GM19467 (cell line): ENCODE measurements around the gene CBX2.

Source experiments
- ATAC-seq: cut with Tn5 transposase; IDR thresholded peaks from one replicate; pipeline ENCODE4 v1.9.1; 2021; ENCODE audit warnings: mild to moderate bottlenecking, moderate library complexity; ENCODE audit not compliant: unreplicated experiment

Gene CBX2

DNA sequence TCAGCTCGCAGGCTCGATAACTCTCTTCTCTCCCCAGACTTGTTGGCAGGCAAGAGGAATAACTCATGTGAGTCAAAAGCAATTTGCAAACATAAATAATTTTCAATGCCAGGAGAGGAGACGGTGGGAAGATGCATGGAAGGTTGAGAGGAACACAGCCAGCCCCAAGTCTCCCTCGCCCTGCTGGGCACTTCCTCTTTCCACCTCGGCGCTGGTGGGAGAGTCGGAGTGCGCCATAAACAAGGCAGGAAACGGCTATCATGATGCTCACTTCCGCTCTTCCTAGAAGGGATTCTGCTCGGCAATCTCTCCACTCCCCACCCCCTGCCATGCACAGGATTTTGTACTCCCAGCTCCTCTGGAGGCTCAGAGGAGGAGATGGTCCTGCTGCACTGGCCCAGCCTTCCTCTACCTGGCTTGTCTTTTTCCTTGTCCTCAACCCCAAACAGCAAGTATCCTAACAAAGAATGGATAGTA, 48.3 kb downstream of the CBX2 start:
- no peak for ATAC-seq

DNA sequence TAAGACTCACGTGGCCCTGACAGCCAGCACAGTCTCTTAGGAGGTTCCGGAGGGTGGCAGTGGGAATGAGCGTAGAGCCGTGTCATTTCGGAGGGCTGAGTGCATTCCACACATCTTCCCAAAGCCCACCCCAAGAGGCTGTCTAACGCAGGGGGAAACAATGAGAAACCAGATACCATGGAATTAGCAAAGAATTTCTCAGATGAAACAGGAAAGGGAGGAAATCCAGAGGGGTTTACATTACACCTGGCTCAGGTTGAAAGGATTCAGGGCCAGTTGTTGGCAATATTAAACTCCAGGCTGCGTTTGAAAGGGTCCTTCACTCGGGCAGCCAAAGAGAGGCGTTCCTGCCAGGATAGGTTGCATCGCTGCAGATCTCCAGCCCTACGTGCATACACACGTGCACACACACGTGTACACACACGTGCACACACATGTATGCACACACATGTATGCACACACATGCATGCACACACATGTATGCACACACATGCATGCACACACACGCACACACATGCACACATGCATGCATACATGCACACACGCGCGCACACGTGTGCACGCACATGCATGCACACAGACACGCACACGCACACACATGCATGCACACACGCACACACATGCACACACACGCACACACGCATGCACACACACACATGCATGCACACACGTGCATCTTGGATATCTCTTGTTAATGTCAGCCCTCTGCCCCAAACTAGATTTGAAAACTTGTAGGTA, 49.1 kb downstream of the CBX2 start:
- ATAC-seq = no peak

DNA sequence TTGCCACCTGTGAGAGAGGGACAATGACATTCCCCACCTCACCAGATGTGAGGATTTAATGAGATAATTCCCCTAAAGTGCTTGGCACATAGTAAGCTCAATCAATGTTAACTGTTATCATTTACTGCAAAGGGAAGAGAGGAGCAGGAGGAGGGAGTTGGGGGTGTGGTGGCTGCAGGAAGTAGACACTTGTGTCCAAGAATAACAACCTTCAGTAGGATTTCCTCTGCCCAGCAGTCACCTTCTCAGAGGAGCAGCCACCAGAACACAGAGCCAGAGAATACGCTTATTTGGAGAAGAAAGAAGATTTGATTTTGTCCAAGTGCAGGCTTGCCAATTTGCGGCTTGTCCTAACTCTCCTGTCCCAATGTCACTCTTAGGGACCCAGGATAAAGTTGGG, 51.1 kb downstream of the CBX2 start:
- no peak for ATAC-seq

DNA sequence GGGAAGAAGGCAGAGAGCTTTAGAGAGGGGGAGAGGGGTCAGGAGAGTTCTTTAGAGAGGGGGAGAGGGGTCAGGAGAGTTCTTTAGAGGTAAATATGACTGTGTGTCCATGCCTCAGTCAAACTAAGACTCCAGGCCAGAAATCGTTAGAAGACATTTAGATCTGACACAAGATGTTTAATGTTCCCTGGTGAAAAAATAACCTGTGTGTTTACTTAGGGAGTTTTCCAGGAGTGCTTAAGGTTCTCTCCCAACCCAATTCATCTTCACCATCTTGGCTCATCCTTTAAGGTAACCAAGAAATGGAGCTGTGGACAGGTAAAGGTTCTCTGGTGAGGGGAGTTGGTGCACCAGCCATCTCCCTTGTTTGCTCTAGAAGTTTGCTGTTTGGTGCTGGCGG, 51.5 kb downstream of the CBX2 start:
- ATAC-seq = no peak

DNA sequence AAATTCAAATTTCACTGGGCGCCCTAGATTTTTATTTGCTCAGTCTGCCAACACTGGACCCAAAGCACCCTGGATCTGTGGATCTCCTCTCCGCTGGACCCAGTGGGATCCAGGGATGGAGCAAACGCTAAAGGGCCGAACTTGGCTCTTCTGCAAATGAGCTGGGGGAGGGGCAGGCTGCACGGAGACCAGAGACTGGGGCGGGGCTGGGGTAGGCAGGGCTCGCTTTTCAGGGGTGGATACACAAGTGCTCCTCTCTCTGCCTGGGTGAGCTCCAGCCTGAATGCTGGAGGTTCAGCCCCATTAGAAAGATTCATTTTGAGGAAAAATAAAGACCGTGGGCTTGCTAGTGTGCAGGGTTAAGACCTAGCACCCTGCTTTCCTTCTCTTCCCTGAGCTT, 52.4 kb downstream of the CBX2 start:
- ATAC-seq = no peak

DNA sequence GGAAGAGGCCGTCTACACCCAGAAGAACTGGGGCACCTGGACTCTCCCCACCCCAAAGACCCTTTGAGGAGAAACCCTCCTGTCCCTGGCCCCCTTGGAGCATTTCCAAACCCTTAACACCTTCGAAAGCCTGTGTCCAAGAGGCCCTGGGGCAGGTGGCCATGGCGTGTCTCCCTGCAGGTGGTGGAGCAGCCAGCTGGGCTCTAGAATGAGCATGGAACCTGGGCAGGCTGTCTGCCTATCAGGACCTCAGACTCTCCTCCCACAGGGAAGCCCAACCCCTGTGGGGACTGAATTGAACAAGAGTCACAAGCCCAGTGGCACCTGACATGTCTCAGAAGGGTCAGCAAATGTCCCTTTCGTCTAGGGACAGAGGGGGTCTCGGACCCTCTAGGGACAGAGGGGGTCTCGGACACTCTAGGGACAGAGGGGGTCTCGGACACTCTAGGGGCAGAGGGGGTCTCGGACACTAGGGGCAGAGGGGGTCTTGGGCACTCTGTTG, 52.9 kb downstream of the CBX2 start:
- ATAC-seq = no peak

DNA sequence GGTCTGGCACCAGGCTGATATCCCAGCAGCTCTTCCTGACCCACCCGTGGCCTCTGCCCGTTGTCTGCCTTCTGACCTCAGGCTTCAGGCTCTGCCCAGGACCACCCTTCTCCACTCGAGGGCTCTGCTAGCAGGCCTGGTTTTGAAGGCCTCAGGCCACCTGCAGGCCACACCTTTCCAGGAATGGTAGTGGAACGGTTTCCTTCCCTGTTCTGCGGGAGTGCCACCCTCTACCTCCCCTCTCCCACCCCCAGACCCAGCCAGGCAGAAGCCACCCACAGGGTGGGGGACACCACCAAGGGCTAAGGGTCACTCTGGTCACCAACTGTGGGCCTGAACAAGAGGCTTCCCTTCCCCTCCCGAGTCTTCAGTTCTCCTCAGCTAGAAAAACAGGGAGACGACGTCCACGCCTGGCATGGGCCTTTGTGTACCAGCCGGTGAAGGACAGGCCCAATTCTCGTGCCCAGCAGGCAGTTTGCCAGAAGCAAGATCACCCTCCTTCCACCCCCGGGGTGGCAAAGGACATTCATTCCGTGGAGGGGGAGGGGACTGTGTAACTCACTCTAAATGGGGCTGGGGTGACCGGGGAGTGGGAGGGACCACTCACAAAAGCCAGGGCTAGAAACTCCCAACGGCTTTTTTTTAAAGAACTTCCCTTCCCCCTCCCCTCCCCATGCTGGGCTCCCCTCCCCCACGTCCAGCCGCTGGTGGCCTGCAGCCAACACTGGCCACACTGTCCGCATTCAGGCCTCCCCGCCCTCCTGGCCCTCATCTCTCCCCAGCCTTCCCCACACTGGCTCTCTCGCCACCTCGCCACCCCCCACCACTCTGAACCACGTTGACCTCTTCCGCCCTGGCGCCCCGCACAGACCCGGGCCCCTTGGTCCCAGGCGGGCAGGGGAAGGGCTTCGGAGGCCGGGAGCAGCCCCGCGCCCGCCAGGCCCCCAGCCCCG, 53.6 kb downstream of the CBX2 start:
- ATAC-seq = no peak

DNA sequence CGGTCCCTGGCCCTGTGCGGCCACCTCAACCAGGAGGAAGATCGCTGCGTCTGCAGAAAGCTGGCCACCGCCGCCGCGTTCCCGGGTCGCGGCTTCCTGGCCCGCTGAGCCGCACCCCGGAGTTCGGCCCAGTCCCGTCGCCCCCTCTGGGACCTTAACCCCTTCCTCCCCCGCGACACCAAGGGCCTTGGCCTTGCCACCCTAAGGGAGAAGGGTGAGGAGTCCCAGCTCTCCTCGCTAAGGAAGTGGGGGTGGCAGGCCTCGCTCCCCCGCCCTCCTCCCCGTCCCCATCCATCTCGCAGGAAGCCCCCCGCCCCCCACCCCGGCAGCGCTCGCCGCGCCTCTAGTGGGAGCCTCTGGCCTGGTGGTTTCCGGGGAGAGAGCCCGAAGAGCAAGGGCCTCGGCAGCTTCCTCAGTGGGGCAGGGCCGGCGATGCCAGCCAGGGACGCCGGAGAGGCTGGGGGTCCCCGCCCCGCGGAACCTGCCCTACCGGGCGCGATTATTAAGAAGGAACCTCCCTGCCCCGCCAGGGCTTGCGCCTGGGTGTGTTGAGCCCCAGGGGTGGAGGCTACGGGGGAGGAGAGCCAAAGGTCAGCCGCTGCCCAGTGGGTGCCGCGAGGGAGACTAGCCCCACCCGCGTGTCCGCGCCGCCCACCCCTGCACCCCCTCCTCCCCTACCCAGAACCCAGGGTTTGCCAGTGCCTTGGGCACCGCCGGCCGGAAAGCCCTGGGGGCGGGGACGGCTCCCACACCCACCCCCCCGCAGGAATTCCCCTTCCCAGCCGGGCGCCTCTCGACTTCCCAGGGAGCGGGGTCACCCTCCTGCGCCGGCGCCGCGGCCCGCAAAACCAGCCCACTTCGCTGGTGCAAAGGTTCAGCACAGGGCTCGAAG, 54.5 kb downstream of the CBX2 start:
- ATAC-seq = no peak

DNA sequence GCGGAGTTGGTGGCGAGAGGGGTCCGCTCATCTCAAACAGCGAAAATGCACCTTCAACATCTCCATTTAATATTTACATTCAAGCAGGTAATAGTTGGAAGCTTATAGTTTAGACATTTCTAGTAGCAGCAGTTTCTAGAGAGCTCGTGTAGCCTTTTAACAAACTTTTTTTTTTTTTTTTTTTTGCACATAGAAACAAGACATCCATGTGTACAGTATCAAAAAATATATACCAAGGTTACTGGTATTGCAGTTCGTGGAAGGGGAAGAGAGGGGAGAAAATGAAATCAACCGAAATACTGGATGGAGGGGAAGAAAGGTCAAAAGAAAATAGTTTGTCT, 55.1 kb downstream of the CBX2 start:
- no peak for ATAC-seq

DNA sequence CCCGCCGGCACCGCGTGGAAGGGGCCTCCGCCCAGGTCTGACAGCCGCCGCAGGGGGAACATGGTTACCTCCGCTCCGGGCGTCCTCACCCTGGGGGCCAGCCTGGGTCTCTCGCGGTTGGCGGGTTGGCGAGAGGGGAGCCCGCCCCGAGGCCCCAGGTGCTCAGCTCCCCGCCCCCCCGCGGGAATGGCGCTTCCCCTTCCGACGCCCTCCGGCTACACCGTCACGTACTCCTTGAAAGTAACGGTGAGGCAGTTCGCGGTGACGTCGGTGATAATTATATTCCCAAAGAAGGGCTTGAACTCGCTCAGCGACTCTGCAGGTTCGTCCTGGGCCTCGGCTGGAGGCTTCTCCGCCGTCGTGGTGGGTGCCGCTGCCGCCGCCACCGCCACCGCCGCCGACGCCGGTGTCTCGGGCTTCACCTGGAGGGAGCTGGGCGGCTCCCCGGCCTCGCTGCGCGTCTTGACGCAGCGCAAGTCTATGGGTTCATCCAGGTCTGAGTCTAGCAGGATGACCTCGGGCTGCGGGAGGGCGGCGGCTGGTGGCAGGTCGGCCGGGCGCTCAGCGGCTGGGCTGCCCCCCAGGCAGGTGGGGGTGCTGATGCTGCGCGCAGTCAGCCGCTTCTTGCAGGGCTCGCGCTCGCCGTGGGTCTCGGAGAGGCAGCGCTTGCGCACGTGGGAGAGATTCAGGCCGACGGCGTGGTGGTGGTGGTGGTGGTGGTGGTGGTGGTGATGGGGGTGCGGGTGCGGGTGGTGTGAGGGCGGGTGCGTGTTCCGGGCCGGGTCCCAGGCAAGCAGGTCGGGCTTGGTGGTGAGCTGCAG, 56.0 kb downstream of the CBX2 start:
- ATAC-seq = no peak

DNA sequence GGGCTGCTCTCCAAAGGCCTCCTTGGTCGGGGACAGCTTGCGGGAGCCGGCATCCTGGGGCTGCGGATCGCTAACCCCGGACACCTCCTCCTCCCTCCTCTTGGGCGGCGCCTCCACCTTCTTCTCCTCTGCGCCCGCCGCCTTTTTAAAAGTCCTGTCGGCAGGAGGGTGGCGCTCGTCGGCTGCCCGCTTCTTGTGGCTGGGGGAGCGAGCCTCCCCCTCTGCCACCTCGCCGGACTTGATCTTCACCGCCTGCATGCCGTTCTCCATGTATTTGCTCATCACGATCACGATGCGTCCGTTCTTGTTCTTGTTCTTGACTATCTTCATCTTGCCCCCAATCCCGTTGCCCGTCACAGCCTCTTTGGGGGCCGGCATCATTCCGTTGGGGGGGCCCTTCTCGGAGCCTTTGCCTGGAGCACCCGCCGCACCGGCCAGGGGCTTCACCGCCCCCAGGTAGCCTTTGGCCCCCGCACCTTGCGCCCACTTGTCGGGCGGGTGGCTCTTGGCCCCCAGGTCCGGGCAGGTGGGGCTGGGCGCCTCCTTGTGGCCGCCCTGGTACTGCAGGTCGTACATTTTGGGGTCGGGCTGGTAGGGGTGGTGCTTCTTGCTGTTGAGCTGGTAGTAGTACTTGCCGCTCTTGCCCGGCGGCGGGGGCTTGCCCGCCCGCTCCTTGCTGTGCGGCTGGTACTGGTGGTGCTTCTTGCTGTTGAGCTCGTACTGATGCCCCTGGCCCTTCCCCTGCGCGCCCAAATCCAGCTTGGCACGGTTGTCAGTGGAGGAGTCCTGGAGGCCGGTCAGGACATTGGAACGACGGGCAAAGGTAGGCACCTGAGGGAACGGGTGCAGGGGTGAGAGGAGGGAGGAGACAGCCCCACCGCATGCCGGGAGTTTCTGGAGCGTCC, 56.9 kb downstream of the CBX2 start:
- ATAC-seq = no peak

DNA sequence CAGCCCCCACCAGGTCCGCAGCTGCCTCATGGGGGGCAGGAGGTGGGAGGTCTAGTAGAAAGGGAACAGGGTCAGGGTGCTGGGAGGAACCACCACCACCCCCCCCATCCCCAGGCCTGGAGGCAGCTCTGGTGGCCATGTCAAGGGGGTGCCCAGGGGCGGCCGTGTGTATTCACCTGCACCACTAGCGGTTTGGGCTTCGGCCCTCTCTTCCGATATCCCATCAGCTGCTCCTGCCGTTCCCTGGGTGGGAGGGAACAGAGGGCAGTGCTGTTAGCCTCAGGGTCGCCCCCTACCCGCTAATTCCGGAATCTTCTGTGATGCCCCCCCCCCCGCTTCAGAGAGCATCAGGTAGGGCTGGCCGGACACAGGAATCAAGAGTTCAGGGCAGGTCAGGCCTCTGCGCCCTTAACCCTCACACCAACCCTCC, 57.5 kb downstream of the CBX2 start:
- ATAC-seq = no peak

DNA sequence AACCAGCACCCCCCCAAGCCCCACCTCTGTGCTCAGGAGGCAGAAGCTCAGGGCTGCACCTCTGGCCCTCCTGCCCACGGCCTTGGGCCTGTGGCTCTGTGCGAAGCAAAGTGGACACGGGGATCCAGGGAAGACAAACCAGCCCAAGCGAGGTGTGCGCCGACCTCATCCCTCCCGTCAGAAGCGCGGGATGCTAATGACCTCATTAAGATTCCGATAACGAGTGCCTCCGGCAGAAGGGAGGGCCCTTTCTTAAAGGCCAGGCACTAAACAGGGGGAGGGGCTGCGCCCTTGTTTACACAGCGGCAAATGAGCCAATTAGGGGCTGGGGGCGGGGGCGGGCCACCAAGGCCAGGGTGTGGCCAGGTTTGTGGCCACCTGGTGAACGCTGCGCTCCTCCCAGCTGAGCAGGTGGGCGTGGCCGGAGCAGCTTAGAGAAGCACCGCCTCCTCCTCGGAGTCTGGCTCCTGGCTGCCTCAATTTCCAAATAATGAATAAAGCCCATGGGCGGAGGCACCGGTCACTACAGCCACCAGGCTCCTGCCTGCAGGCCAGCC, 58.1 kb downstream of the CBX2 start:
- ATAC-seq = no peak

DNA sequence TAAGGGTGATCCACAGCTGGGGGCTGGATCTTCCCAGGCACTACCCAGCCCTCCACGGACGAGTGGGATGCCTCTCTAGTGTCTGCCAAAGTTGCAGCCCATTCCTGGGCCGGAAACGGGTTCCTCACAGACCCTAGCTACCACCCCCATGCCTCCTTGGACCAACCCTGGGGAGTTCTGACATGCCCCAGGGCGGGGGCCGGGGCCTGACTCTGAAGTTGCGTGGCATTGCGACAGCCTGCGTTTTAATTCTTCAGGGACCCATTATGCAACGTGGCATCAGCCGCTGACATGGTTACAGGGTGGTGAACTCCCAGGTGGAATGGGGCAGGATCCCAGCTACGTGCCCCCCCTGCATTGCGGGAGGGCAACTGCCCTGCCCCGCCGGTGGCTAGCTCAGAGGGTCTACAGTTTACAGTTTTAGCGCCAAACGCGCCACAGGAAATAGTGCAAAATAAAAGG, 58.6 kb downstream of the CBX2 start:
- ATAC-seq = no peak

DNA sequence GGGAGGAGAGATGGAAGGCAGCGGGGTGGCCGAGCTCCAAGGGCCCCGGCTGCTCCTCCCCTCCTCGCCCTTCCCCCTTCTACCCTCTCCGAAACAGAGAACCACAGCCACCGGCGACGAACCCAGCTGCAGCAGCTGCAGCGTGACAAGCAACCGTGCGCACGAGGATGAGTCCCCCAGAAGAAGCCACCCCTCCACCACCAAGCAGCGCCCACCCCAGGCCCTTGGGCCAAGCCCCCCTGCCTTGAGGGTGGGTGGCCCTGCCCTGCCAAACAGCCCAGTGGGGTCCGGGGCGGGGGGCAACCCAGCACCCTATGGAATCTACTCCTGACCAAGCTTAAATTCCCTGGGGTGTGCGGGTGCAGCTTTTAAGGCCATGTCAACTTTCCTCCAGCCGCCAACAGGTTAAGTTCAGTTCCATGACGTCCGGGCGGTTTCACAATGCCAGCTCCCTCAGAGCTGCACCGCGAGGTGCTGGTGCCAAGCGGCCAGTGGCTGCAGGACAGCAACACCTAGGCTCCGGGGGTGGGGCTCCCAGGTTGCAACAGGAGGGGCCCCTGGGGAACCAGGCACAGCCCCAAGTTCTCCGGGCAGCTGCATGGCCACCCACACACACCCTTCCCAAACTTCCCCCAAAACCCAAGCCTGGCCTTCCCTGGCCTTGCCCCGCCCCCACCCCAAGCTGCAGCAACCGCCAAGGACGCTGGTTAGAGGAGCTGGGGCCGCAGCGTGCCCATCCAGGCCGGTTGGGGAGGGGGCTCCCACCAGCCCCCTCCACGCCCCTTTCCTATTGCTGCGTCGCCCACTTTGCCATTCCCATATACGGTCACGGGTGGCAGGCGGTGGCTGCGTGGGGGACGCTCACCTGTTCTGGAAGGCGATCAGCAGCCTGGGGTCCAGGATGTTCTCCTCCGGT, 59.3 kb downstream of the CBX2 start:
- ATAC-seq = no peak
